H9 (cell line): ENCODE data around the gene TBC1D10B. TPM values are rescaled to one million over a fixed set of nuclear protein-coding genes. Genes with fewer than 3 reads are reported as not detected.

Experiments
- DNase-seq: peaks from one replicate; pipeline ENCODE4 v3.0.0-alpha.2; 2017
- H2AFZ ChIP-seq: one replicate; pipeline ENCODE4 v1.6.1; 2013; ENCODE audit warnings: mild to moderate bottlenecking, low read length, control low read depth, moderate library complexity
- H2AK5ac ChIP-seq: 2 replicates; pipeline ENCODE4 v1.6.1; 2013; ENCODE audit warnings: low read length, control low read depth, mixed read lengths; ENCODE audit not compliant: insufficient read length
- H2BK120ac ChIP-seq: one replicate; pipeline ENCODE4 v1.6.1; 2013; ENCODE audit warnings: low read depth, mild to moderate bottlenecking, low read length, control low read depth, inconsistent platforms; ENCODE audit not compliant: poor library complexity, severe bottlenecking
- H2BK12ac ChIP-seq: 2 replicates; pipeline ENCODE4 v1.6.1; 2013; ENCODE audit warnings: low read length, control low read depth, mixed read lengths, low read depth; ENCODE audit not compliant: insufficient read length
- H2BK15ac ChIP-seq: 2 replicates; pipeline ENCODE4 v1.6.1; 2013; ENCODE audit warnings: low read depth, low read length, control low read depth
- H2BK20ac ChIP-seq: one replicate; pipeline ENCODE4 v1.6.1; 2013; ENCODE audit warnings: low read depth, mild to moderate bottlenecking, low read length, control low read depth, inconsistent platforms; ENCODE audit not compliant: poor library complexity, severe bottlenecking
- H2BK5ac ChIP-seq: 2 replicates; pipeline ENCODE4 v1.6.1; 2013; ENCODE audit warnings: low read length, control low read depth, mixed read lengths; ENCODE audit not compliant: insufficient read length
- H3K14ac ChIP-seq: 2 replicates; pipeline ENCODE4 v1.6.1; 2013; ENCODE audit warnings: low read length, control low read depth; ENCODE audit not compliant: insufficient read depth
- H3K18ac ChIP-seq: 2 replicates; pipeline ENCODE4 v1.6.1; 2013; ENCODE audit warnings: low read depth, mild to moderate bottlenecking, mixed read lengths, low read length, control low read depth; ENCODE audit not compliant: insufficient read length
- H3K23ac ChIP-seq: 2 replicates; pipeline ENCODE4 v1.6.1; 2013; ENCODE audit warnings: low read length, control low read depth, mixed read lengths, low read depth; ENCODE audit not compliant: insufficient read length
- H3K23me2 ChIP-seq: 2 replicates; pipeline ENCODE4 v1.6.1; 2013; ENCODE audit warnings: low read depth, mild to moderate bottlenecking, mixed read lengths, low read length, control low read depth; ENCODE audit not compliant: insufficient read length, poor library complexity, severe bottlenecking
- H3K27ac ChIP-seq: 2 replicates; pipeline ENCODE4 v1.5.1; 2013; ENCODE audit warnings: low read length, control low read depth, mixed read lengths, low read depth; ENCODE audit not compliant: insufficient read length
- H3K27me3 ChIP-seq: 2 replicates; pipeline ENCODE4 v1.6.1; 2013; ENCODE audit warnings: low read length, control low read depth, inconsistent platforms; ENCODE audit not compliant: insufficient read depth
- H3K4ac ChIP-seq: 2 replicates; pipeline ENCODE4 v1.6.1; 2013; ENCODE audit warnings: low read depth, mild to moderate bottlenecking, control low read depth, inconsistent platforms, low read length, moderate library complexity
- H3K4me1 ChIP-seq: 2 replicates; pipeline ENCODE4 v1.6.1; 2013; ENCODE audit warnings: low read length, control low read depth, inconsistent platforms; ENCODE audit not compliant: insufficient read depth
- H3K4me2 ChIP-seq: 2 replicates; pipeline ENCODE4 v1.6.1; 2013; ENCODE audit warnings: low read length, control low read depth, mixed read lengths; ENCODE audit not compliant: insufficient read length, insufficient read depth
- H3K56ac ChIP-seq: 2 replicates; pipeline ENCODE4 v1.6.1; 2013; ENCODE audit warnings: low read depth, mild to moderate bottlenecking, mixed read lengths, low read length, control low read depth; ENCODE audit not compliant: insufficient read length
- H3K79me1 ChIP-seq: 2 replicates; pipeline ENCODE4 v1.6.1; 2013; ENCODE audit warnings: low read depth, mild to moderate bottlenecking, moderate library complexity, low read length, control low read depth, inconsistent platforms; ENCODE audit not compliant: insufficient read depth, poor library complexity, severe bottlenecking
- H3K79me2 ChIP-seq: 2 replicates; pipeline ENCODE4 v1.6.1; 2013; ENCODE audit warnings: low read length, control low read depth, inconsistent platforms; ENCODE audit not compliant: insufficient read depth
- H3K9ac ChIP-seq: 2 replicates; pipeline ENCODE4 v1.6.1; 2013; ENCODE audit warnings: low read length, control low read depth, mixed read lengths; ENCODE audit not compliant: insufficient read length; ENCODE audit errors: extremely low read depth
- H3K9me3 ChIP-seq: one replicate; pipeline ENCODE4 v1.6.1; 2013; ENCODE audit warnings: low read depth, low read length, inconsistent platforms; ENCODE audit not compliant: control insufficient read depth
- H3T11ph ChIP-seq: one replicate; pipeline ENCODE4 v1.6.1; 2013; ENCODE audit warnings: mild to moderate bottlenecking, low read length, control low read depth, inconsistent platforms
- H4K20me1 ChIP-seq: one replicate; pipeline ENCODE4 v1.6.1; 2013; ENCODE audit not compliant: control insufficient read depth, insufficient read length, insufficient read depth
- H4K5ac ChIP-seq: 2 replicates; pipeline ENCODE4 v1.6.1; 2013; ENCODE audit warnings: low read depth, mild to moderate bottlenecking, mixed read lengths, low read length, control low read depth; ENCODE audit not compliant: insufficient read length
- H4K8ac ChIP-seq: replicated peaks from 2 replicates; pipeline ENCODE4 v1.6.1; 2013; ENCODE audit warnings: low read length, control low read depth, mixed read lengths, low read depth; ENCODE audit not compliant: insufficient read length
- H4K91ac ChIP-seq: 2 replicates; pipeline ENCODE4 v1.6.1; 2013; ENCODE audit warnings: low read depth, mild to moderate bottlenecking, moderate library complexity, mixed read lengths, low read length, control low read depth; ENCODE audit not compliant: insufficient read length
- H3K27ac Mint-ChIP-seq, 3 experiments: 2 replicates in 2 of 3; 3 replicates in 1 of 3; pipeline ENCODE4 v1.8.0; 2020 to 2021; ENCODE audit warnings: mixed read lengths in 3 of 3, mild to moderate bottlenecking in 1 of 3, moderate library complexity in 1 of 3
- H3K27me3 Mint-ChIP-seq: 2 replicates; pipeline ENCODE4 v1.8.0; 2021; ENCODE audit warnings: low read depth, mild to moderate bottlenecking, moderate library complexity, mixed read lengths
- H3K36me3 Mint-ChIP-seq, 3 experiments: 2 replicates in 2 of 3; 3 replicates in 1 of 3; pipeline ENCODE4 v1.8.0; 2020 to 2021; ENCODE audit warnings: low read depth in 3 of 3, mixed read lengths in 3 of 3; ENCODE audit not compliant: insufficient read depth in 1 of 3
- H3K4me1 Mint-ChIP-seq, 2 experiments: 2 replicates each; pipeline ENCODE4 v1.8.0; 2020; ENCODE audit warnings: mixed read lengths in 2 of 2
- H3K4me3 Mint-ChIP-seq, 2 experiments: 2 replicates in 1 of 2; 3 replicates in 1 of 2; pipeline ENCODE4 v1.8.0; 2020 to 2021; ENCODE audit warnings: mild to moderate bottlenecking in 2 of 2, mixed read lengths in 2 of 2, moderate library complexity in 1 of 2
- H3K9me3 Mint-ChIP-seq, 2 experiments: 2 replicates in 1 of 2; 3 replicates in 1 of 2; pipeline ENCODE4 v1.8.0; 2020; ENCODE audit warnings: mild to moderate bottlenecking in 2 of 2, mixed read lengths in 2 of 2, moderate library complexity in 1 of 2
- WGBS: extraction: QIAGEN DNeasy Blood & Tissue Kit; methylation state at CpG from one replicate; pipeline ENCODE4 v1.1.7; 2013; ENCODE audit warnings: missing lambda C conversion rate, low lambda C conversion rate, mixed read lengths; ENCODE audit not compliant: insufficient read length; ENCODE audit errors: extremely low coverage; 5-methylcytosine and 5-hydroxymethylcytosine counted together
- total RNA-seq: library from RNA; stranded (reverse); gene quantifications from 2 replicates; pipeline ENCODE4 v1.2.1, GENCODE V29; 2021
- TF ChIP-seq, protein P1 (sequence below): fragments of 200-600 bp; sonication (generic); conservative IDR thresholded peaks from 3 replicates; pipeline ENCODE4 v1.8.0; 2021; ENCODE audit warnings: antibody characterized with exemption, mild to moderate bottlenecking

TBC1D10B gene
- total RNA-seq, 1 experiment from 2014 or later: 25.6 TPM

GRCh38 chr16:30365200-30365599 is 5.1 kb downstream of the TBC1D10B start:
- no peak for DNase-seq
- TF ChIP-seq, protein P1, sequence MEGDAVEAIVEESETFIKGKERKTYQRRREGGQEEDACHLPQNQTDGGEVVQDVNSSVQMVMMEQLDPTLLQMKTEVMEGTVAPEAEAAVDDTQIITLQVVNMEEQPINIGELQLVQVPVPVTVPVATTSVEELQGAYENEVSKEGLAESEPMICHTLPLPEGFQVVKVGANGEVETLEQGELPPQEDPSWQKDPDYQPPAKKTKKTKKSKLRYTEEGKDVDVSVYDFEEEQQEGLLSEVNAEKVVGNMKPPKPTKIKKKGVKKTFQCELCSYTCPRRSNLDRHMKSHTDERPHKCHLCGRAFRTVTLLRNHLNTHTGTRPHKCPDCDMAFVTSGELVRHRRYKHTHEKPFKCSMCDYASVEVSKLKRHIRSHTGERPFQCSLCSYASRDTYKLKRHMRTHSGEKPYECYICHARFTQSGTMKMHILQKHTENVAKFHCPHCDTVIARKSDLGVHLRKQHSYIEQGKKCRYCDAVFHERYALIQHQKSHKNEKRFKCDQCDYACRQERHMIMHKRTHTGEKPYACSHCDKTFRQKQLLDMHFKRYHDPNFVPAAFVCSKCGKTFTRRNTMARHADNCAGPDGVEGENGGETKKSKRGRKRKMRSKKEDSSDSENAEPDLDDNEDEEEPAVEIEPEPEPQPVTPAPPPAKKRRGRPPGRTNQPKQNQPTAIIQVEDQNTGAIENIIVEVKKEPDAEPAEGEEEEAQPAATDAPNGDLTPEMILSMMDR: no peak
- H3K14ac ChIP-seq: no peak overlapping the region

More at GRCh38 chr16:30365200-30365599, 5.1 kb downstream of the TBC1D10B start:
- Histone ChIP-seq H2AK5ac (no peak overlapping the region), H4K5ac (no peak overlapping the region), H3K9ac (no peak overlapping the region), H3T11ph (no peak overlapping the region), H3K18ac (no peak overlapping the region), H3K56ac (no peak overlapping the region), H3K23ac (no peak overlapping the region), H2BK15ac (no peak overlapping the region), H3K27me3 (no peaks in the 10 kb centered on the region), H2BK5ac (no peak overlapping the region), H3K4me1 (peaks cover 6% of the 10 kb centered on the region), H3K79me2 (no peaks in the 10 kb centered on the region; the same call in 1 of the 2 replicates), H2BK20ac (no peak overlapping the region), H4K8ac (no peak overlapping the region), H3K9me3 (no peaks in the 10 kb centered on the region), H3K4me2 (no peak overlapping the region), H4K91ac (no peak overlapping the region), H3K4ac (no peak overlapping the region), H3K23me2 (peaks cover 10% of the 10 kb centered on the region), H4K20me1 (no peaks in the 10 kb centered on the region), H2BK120ac (no peak overlapping the region), H2AFZ (no peak overlapping the region), H3K27ac (no peak overlapping the region), H2BK12ac (no peak overlapping the region), H3K79me1 (peaks cover 3% of the 10 kb centered on the region)
- H3K9me3 Mint-ChIP-seq: 0 out of 5 replicates have a peak, but pooled peaks cover 0 to 2% of the 10 kb centered on the region in 2 experiments
- H3K36me3 Mint-ChIP-seq: peaks cover 16 to 35% (median 31%) of the 10 kb centered on the region in 3 experiments
- peaks cover 26% of the 10 kb centered on the region in 2 experiments for H3K4me1 Mint-ChIP-seq
- no CpG with 5 or more reads among the region's 10 CpGs for WGBS
- H3K27me3 Mint-ChIP-seq: no peaks in the 10 kb centered on the region
- peak overlapping the region in 1 of 3 experiments; percentile 88; a peak in 2 of 7 replicates for H3K27ac Mint-ChIP-seq
- H3K4me3 Mint-ChIP-seq: no peak overlapping the region
